Measurements from ENCODE around the gene KRTAP1-5.
"Not testable (repeated sequence)": the region's sequence is repeated elsewhere in the genome, so short reads cannot be mapped to it uniquely, and the experiment has no call there.

Gene KRTAP1-5

DNA sequence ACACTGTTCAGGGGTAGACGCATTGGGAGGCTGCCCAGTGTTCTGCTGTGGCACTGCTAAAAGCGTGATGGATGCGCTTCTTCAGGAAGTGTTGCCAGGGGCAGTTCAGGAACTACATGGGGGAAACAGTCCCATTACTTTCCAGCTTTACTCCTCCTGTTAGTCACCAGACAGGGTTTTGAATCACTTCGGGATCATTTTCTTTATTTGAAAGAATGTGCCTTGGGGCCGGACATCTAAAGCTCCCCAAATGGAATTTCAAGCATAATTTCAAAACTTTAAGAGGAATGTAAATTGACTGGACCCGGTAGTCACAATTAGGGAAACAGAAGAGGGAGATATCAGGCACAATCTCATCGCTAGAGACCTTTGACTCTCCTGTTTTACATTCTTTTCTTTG lies 21.4 kb upstream of the KRTAP1-5 start:
- DNase-seq = no peak
- ATAC-seq = no peak

DNA sequence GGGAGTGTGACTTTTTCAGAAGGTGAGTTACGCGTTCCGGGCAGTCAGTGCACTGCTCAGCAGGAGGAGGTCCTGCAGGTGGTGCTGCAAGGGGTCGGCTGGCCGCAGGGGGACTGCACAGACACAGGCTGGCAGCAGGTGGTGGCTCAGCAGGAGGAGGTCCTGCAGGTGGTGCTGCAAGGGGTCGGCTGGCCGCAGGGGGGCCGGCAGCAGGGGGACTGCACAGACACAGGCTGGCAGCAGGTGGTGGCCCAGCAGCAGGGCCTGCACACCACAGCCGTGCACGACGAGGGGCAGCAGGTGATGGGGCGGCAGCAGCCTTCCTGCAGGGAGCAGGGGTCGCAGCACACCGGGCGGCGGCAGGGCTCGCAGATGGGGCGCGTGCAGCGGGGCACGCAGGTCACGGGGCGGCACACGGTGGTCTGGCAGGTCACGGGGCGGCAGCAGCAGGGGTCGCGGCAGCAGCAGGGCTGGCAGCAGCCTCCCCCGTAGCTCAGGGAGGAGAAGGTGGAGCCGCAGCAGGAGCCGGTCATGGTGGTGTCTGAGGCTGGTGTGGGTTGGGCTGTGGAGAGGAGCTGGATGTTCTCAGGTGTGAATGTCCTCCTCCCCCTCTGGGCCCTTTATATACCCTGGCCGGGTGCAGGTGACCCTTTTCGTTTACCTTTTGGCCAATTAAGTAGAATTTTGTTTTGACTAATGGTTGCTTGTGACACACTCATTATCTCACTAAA lies 19.9 kb upstream of the KRTAP1-5 start, which contains the start of gene KRTAP2-1:
TSS of gene KRTAP2-1 (minus strand) at position 582 of the 731 bp plus-strand sequence. CDS start at position 533, 49 bp downstream.
- DNase-seq, ATAC-seq: not testable (repeated sequence)

DNA sequence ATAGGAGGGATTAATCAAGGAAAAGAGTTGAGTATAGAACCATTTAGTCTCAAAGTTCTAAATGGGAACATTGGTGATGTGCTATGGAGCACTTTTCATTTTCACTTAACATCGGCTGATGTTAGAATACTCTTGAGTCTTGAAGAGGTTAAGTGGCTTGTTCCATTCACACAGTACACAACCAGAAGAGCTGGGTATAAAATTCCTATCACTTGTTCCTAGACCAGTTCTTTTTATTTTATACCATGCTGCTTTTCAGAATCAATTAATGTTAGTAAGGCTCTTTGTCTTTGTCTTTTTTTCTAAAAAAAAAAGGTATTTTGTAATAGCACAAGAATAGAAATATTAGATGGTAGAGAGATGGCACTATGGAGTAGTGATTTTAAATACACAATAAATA lies 15.9 kb upstream of the KRTAP1-5 start:
- ATAC-seq = no peak
- no peak for DNase-seq

DNA sequence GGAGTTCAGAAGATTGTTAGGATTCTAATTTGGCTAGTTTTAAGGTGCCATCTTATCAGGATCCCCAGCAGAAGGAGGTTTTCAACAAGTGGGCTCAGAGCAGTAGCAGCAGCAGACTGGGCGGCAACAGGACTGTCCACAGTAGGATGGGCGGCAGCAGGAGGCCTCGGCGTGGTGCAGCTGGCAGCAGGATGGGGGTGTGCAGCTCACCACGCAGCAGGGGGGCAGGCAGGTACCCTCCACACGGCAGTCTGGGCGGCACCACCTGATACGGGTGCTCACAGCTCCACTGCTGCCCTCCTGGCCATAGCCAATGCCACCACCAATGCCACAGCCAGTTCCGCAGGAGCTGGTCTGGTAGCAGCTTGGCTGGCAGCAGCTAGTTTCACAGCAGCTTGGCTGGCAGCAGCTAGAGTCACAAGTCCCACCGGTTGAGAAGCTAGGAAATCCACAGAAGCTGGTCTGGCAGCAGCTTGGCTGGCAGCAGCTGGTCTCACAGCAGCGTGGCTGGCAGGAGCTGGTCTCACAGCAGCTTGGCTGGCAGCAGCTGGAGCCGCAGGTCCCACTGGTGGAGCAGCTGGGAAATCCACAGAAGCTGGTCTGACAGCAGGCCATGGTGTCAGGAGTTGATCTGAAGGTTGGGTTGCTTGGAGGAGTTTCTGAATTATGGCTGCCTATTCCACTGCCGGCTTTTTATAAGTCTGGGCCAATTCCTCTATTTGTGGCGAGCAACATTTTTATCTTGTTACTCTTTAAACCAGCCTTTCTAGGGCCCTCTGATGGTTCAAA lies 14.0 kb upstream of the KRTAP1-5 start, which contains the start of gene KRTAP1-1:
TSS of gene KRTAP1-1 (minus strand) at position 668 of the 789 bp plus-strand sequence. CDS start at position 615, 53 bp downstream.
- DNase-seq = not testable (repeated sequence)

GRCh38 chr17:41037853-41038350 lies 10.9 kb upstream of the KRTAP1-5 start:
- DNase-seq (no peak), ATAC-seq (no peak)

More for the DNA sequence above, 14.0 kb upstream of the KRTAP1-5 start, which contains the start of gene KRTAP1-1:
- ATAC-seq = not testable (repeated sequence)

DNA sequence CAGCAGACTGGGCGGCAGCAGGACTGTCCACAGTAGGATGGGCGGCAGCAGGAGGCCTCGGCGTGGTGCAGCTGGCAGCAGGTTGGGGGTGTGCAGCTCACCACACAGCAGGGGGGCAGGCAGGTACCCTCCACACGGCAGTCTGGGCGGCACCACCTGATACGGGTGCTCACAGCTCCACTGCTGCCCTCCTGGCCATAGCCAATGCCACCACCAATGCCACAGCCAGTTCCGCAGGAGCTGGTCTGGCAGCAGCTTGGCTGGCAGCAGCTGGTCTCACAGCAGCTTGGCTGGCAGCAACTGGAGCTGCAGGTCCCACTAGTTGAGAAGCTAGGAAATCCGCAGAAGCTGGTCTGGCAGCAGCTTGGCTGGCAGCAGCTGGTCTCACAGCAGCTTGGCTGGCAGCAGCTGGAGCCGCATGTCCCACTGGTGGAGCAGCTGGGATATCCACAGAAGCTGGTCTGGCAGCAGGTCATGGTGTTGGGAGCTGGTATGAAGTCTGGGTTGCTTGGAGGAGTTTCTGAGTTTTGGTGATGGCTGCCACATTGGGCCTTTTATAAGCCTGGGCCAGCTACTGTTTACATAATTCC lies 7.4 kb upstream of the KRTAP1-5 start, which contains the start of gene KRTAP1-3:
TSS of gene KRTAP1-3 (minus strand) at position 529 of the 590 bp plus-strand sequence. CDS start at position 476, 53 bp downstream.
- not testable (repeated sequence) for DNase-seq, ATAC-seq

GRCh38 chr17:41029633-41030245 lies 2.7 kb upstream of the KRTAP1-5 start, which contains the start of gene KRTAP1-4:
Gene KRTAP1-4 (minus strand): TSS chr17:41030195. CDS start chr17:41030078, 117 bp downstream.
- no peak for ATAC-seq
- DNase-seq = no peak

DNA sequence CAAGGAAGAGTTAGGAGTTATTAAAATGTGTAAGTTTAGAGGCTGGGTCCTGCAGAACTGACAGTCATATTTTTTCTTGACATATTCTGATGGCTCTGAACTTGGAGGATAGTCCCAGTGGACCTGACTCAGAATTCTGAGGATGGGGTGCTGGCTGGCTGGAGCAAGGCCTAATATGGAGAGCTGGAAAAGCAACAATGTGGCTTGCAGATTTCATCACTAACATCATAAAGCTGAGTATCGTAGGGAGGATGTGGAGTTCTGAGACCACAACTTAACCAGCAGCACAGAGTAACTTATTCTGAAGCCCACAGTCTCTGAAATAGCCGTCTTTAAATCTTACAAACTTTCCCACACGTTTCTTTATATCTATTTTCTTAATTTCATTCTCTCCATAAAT lies 2.3 kb downstream of the KRTAP1-5 start:
- ATAC-seq (no peak), DNase-seq (no peak)

DNA sequence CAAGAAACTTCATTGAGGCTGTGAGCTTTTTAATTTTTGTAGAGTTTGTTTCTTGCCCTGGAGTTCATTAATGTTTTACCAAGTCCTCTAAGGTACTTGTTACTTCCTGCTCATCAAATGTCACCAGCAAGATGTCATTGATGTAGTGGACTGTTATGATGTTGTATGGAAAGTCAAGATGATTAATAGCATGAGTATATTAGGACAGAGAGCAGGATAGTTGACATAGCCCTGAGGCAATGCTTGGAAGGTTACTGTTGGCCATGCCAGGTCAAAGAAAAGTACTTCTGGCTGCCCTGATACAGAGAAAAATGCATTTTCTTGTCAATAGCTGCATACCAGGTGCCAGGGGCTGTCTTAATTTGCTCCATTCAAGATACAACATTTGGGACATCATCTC lies 6.7 kb downstream of the KRTAP1-5 start:
- ATAC-seq (no peak), DNase-seq (no peak)

DNA sequence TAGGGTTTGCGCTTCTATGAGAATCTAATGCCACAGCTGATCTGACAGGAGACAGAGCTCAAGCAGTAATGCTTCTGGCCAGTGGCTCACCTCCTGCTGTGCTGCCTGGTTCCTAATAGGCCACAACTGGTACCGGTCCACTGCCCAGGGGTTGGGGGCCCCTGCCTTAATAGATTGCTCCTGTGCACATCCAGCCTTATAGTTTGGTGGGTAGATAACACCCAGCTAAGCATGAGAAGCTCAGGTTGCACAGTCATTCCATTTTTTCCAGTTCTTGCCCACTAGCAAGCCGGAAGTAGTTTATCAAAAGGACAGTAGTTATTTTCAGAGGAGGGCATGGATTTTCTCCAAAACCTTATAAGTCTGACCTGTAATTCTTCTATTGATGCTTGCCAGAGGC lies 7.6 kb downstream of the KRTAP1-5 start:
- ATAC-seq (no peak), DNase-seq (no peak)

GRCh38 chr17:41018541-41018940 lies 8.5 kb downstream of the KRTAP1-5 start:
- DNase-seq (no peak), ATAC-seq (no peak)

- no peak for DNase-seq
- no peak for ATAC-seq
Measured at GRCh38 chr17:41016578-41017215, 10.3 kb downstream of the KRTAP1-5 start.

- ATAC-seq = no peak
- no peak for DNase-seq
Measured at GRCh38 chr17:41015454-41015853, 11.6 kb downstream of the KRTAP1-5 start.

DNA sequence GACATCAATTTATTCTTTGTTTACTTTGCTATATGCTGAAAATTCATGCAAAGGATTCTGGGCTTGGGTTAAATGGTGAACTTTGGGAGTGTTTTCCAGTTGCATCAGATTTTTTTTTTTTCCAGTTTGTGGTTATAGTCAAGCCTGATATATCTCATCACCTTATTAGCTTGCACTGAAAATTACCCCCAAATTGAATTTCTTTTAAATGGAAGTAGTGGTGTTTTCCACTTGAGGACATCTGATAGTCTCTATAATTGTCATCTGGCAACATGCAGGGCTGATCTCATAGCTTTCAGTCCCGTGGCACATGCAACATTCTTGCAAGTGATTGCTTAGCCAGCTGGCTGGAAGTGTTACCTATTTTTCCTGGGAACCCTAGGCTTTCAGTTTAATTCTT lies 13.4 kb downstream of the KRTAP1-5 start:
- ATAC-seq = no peak
- DNase-seq = no peak

DNA sequence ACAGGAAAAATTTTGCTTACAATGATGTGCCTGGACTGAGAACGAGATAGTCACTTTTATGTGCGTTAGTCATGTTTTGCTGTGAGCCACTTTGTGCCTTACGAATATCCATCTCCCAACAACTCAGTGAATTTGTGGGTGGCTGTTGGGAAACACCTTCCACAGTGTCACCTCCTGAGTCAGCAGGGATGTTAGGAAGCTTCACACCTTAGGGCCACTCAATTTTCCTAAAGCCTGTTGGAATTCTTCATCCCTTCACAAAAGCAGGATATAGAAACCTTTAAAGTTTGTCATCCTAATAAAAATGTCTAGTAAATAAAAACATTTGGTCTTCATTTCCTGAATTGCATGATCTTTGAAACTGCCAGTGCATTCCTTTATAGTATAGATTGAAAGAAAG lies 13.8 kb downstream of the KRTAP1-5 start:
- no peak for DNase-seq
- no peak for ATAC-seq

GRCh38 chr17:41012326-41013120 lies 14.5 kb downstream of the KRTAP1-5 start:
- DNase-seq (no peak), ATAC-seq (no peak)

- ATAC-seq (no peak), DNase-seq (no peak)
Measured at GRCh38 chr17:41010441-41010840, 16.6 kb downstream of the KRTAP1-5 start.

DNA sequence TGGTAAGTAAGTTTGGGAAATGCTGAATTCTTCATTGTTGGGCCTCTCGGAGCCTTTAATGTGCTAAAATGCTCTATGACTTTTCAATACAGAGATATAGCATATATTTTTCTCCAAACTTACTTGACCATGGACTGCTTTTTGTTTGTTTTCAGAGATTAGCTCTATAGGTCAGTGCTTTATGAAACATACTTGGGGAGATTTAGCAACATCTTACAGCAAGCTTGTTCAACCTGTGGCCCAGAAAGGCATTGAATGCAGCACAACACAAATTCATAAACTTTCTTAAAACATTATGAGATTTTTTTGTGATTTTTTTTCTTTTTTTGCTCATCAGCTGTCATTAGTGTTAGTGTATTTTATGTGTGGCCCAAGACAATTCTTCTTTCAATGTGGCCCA lies 17.1 kb downstream of the KRTAP1-5 start:
- no peak for DNase-seq

GRCh38 chr17:41009301-41009760 lies 17.7 kb downstream of the KRTAP1-5 start:
- DNase-seq = no peak

More for the DNA sequence above, 17.1 kb downstream of the KRTAP1-5 start:
- ATAC-seq = no peak

DNA sequence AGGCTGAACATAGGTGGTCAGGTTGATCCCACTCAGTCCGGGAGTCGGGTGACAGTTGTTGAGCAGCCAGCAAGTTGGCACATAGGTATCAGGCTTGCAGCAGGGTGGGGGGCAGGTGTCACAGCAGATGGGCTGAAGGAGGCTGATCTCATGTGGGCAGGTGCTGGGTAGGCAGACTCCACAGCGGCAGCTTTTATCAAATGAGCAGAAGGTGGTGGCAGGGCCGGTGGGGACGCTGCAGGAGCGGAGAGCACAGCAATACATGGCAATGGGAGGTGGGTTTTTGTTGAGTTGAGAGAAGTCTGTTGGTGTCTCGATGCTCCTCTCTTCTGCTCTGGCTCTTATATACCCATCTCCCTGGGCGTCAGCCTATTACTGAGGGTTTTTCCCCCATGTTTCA lies 18.2 kb downstream of the KRTAP1-5 start, which contains the start of gene KRTAP3-1:
TSS of gene KRTAP3-1 (minus strand) at position 318 of the 400 bp plus-strand sequence. CDS start at position 264, 54 bp downstream.
- no peak for ATAC-seq
- DNase-seq = no peak

More at GRCh38 chr17:41009301-41009760, 17.7 kb downstream of the KRTAP1-5 start:
- ATAC-seq = no peak
